ENCODE data around the gene ANKRD35.
"Not testable (repeated sequence)": the region's sequence is repeated elsewhere in the genome, so short reads cannot be mapped to it uniquely, and the experiment has no call there.

Gene ANKRD35

GRCh38 chr1:145855426-145855948 is 30.2 kb downstream of the ANKRD35 start:
- DNase-seq: no peak

- DNase-seq: no peak
Observed at GRCh38 chr1:145849356-145850160, 36.1 kb downstream of the ANKRD35 start.

- no peak for DNase-seq
Observed at GRCh38 chr1:145847827-145848226, 37.8 kb downstream of the ANKRD35 start.

- peak; percentile 52 for DNase-seq
Observed at GRCh38 chr1:145846201-145846612, 39.5 kb downstream of the ANKRD35 start.

GRCh38 chr1:145845514-145846161 is 40.0 kb downstream of the ANKRD35 start, which contains the start of gene NUDT17:
Gene NUDT17, plus strand, starts transcription at chr1:145845630. Its CDS starts 11 bp downstream, at chr1:145845641.
- peak; percentile 86 for DNase-seq

GRCh38 chr1:145845144-145845513 is 40.5 kb downstream of the ANKRD35 start:
- no peak for DNase-seq

- no peak for DNase-seq
Observed at GRCh38 chr1:145843031-145843430, 42.6 kb downstream of the ANKRD35 start.

- no peak for DNase-seq
Observed at GRCh38 chr1:145837656-145838055, 48.0 kb downstream of the ANKRD35 start.

GRCh38 chr1:145830810-145831209 is 54.9 kb downstream of the ANKRD35 start:
- DNase-seq: not testable (repeated sequence)

GRCh38 chr1:145828367-145829026 is 57.2 kb downstream of the ANKRD35 start:
- no peak for DNase-seq

GRCh38 chr1:145827966-145828365 is 57.7 kb downstream of the ANKRD35 start:
- DNase-seq: no peak

GRCh38 chr1:145826030-145826429 is 59.6 kb downstream of the ANKRD35 start:
- DNase-seq: no peak

GRCh38 chr1:145824499-145824842 is 61.2 kb downstream of the ANKRD35 start:
- DNase-seq: no peak

- peak; percentile 95 for DNase-seq
Observed at GRCh38 chr1:145823565-145824498, 61.8 kb downstream of the ANKRD35 start, which contains the start of the genes POLR3C and RNF115. Gene POLR3C, plus strand, starts transcription at chr1:145824200. Its CDS starts 1,577 bp downstream, at chr1:145825777. Gene RNF115, minus strand, starts transcription at chr1:145824095. Its CDS starts 222 bp downstream, at chr1:145823873.

GRCh38 chr1:145822779-145823331 is 62.8 kb downstream of the ANKRD35 start:
- DNase-seq: not testable (repeated sequence)

GRCh38 chr1:145818095-145818494 is 67.6 kb downstream of the ANKRD35 start:
- not testable (repeated sequence) for DNase-seq

Data from femur (tissue), 1 donor.